Activated CD4-positive, CD25-positive, alpha-beta regulatory T cell treated with anti-CD3 and anti-CD28 coated beads, Interleukin-2, amount 50 U/mL, for 72 hours (primary cell): ENCODE data around the gene MIF4GD.

Experiments
- DNase-seq: peaks from one replicate; pipeline ENCODE4 v3.0.0; 2021

Gene MIF4GD

GRCh38 chr17:75231071-75231470 is 40.0 kb downstream of the MIF4GD start:
- DNase-seq, result no peak

- no peak for DNase-seq
These were observed 42.2 kb downstream of the MIF4GD start for GRCh38 chr17:75228847-75229246.

- no peak for DNase-seq
These were observed 42.7 kb downstream of the MIF4GD start for GRCh38 chr17:75228305-75228704.

GRCh38 chr17:75227729-75228128 is 43.3 kb downstream of the MIF4GD start:
- DNase-seq, result no peak

GRCh38 chr17:75225016-75225415 is 46.0 kb downstream of the MIF4GD start:
- no peak for DNase-seq

- no peak for DNase-seq
These were observed 51.2 kb downstream of the MIF4GD start for GRCh38 chr17:75219815-75220214.

GRCh38 chr17:75218131-75218530 is 52.9 kb downstream of the MIF4GD start:
- no peak for DNase-seq
